Suprapubic skin (tissue), 4 donors: ENCODE results near the gene SLC34A1. TPM values are rescaled to one million over a fixed set of nuclear protein-coding genes. Genes with fewer than 3 reads are reported as not detected.

Experiments used
- DNase-seq, 2 donors: peaks; one replicate each; pipeline ENCODE4 v3.0.0-alpha.2; 2019; ENCODE audit warnings: low spot score in 2 of 2
- H3K27ac ChIP-seq: fragments of 200-600 bp; sonication (generic); one replicate; pipeline ENCODE4 v1.5.1; 2019
- H3K27me3 ChIP-seq: fragments of 200-600 bp; sonication (generic); one replicate; pipeline ENCODE4 v1.5.1; 2019
- H3K36me3 ChIP-seq: fragments of 200-600 bp; sonication (generic); one replicate; pipeline ENCODE4 v1.5.1; 2019
- H3K4me1 ChIP-seq: fragments of 200-600 bp; sonication (generic); one replicate; pipeline ENCODE4 v1.5.1; 2019
- H3K4me3 ChIP-seq: fragments of 200-600 bp; sonication (generic); one replicate; pipeline ENCODE4 v1.5.1; 2019; ENCODE audit warnings: mild to moderate bottlenecking
- H3K9me3 ChIP-seq: fragments of 200-600 bp; sonication (generic); one replicate; pipeline ENCODE4 v1.5.1; 2019
- EP300 ChIP-seq: sonication (generic); formaldehyde crosslinking; IDR thresholded peaks from one replicate; pipeline ENCODE4 v1.6.1; 2017; ENCODE audit warnings: antibody characterized with exemption
- POLR2A ChIP-seq, 2 donors: fragments of 450-650 bp; IDR thresholded peaks; one replicate each; pipeline ENCODE4 v1.6.1; 2017; ENCODE audit warnings: antibody characterized with exemption in 2 of 2, mild to moderate bottlenecking in 2 of 2, moderate library complexity in 2 of 2
- POLR2AphosphoS5 ChIP-seq, 3 donors: sonication (generic); formaldehyde crosslinking; IDR thresholded peaks; one replicate each; pipeline ENCODE4 v1.6.1; 2017; ENCODE audit warnings: antibody characterized with exemption in 3 of 3
- WGBS: methylation state at CpG from one replicate; pipeline ENCODE4 v1.1.5; 2018; 5-methylcytosine and 5-hydroxymethylcytosine counted together
- total RNA-seq, 4 donors: library from RNA; depleted of rRNA; stranded (reverse); fragments of >200 nt; gene quantifications; one replicate each; pipeline ENCODE4 v1.1.0, GENCODE V29; 2016
- TF ChIP-seq, protein P1 (sequence below), 2 donors: fragments of 200-600 bp in 1 of 2; fragments of 450-650 bp in 1 of 2; sonication (generic) in 1 of 2; IDR thresholded peaks; one replicate each; pipeline ENCODE4 v1.5.1; 2016 to 2019; ENCODE audit warnings: antibody characterized with exemption in 2 of 2, mild to moderate bottlenecking in 1 of 2, moderate library complexity in 1 of 2

The SLC34A1 gene
- total RNA-seq, 4 donors from 2014 or later, result 0.29 TPM; not detected in 3

DNA sequence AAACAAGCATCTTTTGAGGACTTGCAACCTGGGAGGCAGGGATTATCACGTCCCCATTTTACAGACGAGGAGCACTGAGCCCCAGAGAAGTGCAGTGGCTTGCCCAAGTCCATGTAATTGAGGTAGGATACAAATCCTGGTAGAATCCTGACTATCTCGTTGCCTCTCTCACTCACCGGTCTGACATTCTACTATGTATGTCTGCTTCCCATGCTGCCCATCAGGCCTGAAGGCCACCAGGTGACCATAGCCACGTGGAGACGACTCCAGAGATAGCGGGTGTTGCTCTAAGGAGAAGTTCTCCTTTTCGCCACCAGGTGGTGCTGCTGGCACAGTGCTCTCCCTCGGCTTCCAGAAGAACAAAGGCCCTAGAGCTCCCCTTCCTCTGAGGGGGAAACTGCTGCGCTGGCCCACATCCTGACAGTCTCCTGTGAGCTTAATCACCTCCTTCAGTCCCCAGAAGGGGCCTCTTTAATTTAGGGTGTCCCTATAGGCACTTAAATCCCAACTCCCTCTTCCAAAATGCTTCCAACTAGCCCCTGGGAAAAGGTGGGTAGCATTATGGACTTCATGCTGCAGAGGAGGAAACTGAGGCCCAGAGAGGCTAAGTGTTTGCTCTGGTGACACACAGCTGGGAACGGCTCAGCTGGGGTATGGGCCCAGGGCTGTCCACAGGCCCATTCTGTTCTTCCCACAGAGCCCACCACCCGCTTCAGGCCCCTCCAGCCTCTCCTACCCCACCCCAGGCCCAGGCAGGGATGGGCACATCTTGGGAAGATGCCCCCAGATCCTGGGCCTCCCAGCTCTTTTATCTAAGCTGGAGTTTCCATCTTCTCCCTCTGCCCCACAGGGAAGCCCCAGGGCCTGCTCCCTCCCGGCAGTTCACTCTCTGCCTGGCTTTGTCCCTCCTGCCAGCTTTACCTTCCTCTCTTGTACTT lies 6.4 kb downstream of the SLC34A1 start:
- no peaks in the 10 kb centered on the region for H3K36me3 ChIP-seq
- TF ChIP-seq EP300 (no peak), POLR2AphosphoS5 (IDR thresholded peaks at IDR 0.05) (no peak), POLR2A (IDR thresholded peaks at IDR 0.05) (no peak)
- TF ChIP-seq, protein P1, sequence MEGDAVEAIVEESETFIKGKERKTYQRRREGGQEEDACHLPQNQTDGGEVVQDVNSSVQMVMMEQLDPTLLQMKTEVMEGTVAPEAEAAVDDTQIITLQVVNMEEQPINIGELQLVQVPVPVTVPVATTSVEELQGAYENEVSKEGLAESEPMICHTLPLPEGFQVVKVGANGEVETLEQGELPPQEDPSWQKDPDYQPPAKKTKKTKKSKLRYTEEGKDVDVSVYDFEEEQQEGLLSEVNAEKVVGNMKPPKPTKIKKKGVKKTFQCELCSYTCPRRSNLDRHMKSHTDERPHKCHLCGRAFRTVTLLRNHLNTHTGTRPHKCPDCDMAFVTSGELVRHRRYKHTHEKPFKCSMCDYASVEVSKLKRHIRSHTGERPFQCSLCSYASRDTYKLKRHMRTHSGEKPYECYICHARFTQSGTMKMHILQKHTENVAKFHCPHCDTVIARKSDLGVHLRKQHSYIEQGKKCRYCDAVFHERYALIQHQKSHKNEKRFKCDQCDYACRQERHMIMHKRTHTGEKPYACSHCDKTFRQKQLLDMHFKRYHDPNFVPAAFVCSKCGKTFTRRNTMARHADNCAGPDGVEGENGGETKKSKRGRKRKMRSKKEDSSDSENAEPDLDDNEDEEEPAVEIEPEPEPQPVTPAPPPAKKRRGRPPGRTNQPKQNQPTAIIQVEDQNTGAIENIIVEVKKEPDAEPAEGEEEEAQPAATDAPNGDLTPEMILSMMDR (IDR thresholded peaks at IDR 0.05), result peak; percentile 95
- H3K27me3 ChIP-seq, result no peaks in the 10 kb centered on the region
- no peaks in the 10 kb centered on the region for H3K9me3 ChIP-seq
- peaks cover 32% of the 10 kb centered on the region for H3K4me1 ChIP-seq
- no peak overlapping the region for H3K4me3 ChIP-seq
- WGBS, result 25% methylated on average over 9 of the region's 13 CpGs
- peak; percentile 89 for DNase-seq
- H3K27ac ChIP-seq, result peak overlapping the region; percentile 80

DNA sequence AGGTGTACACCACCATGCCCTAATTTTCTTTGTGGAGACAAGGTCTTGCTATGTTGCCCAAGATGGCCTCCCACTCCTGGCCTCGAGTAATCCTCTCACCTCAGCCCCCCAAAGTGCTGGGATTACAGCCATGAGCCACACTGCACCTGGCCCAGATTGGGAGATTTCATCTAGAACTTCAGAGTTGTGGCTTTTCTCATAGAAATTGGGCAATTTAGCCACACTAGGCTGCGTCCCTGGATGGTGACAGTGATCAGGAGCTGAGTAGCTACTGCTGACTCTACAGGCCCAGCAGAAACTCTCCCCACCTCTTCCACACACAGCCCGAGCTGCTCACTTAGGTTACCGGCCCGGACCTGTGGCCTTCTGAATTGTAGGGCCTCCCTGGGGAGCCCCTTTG lies 8.5 kb downstream of the SLC34A1 start:
- Histone ChIP-seq H3K27me3 (peaks cover 12% of the 10 kb centered on the region), H3K4me1 (peaks cover 24% of the 10 kb centered on the region), H3K27ac (no peak overlapping the region), H3K9me3 (no peaks in the 10 kb centered on the region), H3K4me3 (no peak overlapping the region), H3K36me3 (no peaks in the 10 kb centered on the region)
- 90% methylated on average over 5 of the region's 5 CpGs for WGBS
- no peak for DNase-seq
- no peak for TF ChIP-seq POLR2AphosphoS5 (IDR thresholded peaks at IDR 0.05)

DNA sequence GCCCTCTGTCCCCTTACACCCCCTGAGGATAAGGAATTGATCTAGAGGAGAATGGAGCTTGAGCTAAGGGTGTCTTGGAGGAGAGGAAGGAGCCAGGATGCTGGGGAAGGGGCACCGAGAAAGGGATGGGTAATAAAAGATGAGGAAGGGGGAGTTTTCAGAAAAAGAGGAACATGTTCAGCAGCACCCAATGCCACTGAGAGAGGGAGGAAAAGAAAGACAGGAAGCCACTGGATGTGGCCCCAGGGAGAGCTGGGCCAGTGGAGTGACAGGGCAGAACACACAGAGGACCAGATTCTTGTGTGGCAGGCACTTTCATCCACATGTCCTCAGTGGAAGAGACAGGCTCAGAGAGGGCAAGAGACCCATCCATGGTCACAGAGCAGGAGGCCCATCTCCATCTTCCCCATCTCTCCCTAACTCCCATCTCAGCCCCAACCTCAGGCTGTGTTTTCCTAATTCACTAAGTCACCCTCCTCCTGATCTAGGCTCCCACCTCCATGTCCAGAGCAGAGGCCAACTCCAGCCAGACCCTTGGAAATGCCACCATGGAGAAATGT lies 9.1 kb downstream of the SLC34A1 start:
- 83% methylated on average over 1 of the region's 1 CpG for whole genome bisulfite sequencing
- H3K9me3 ChIP-seq, result no peaks in the 10 kb centered on the region
- no peak overlapping the region for H3K4me3 ChIP-seq
- peaks cover 17% of the 10 kb centered on the region for H3K27me3 ChIP-seq
- no peaks in the 10 kb centered on the region for H3K36me3 ChIP-seq
- no peak for DNase-seq
- TF ChIP-seq EP300 (no peak), POLR2A (IDR thresholded peaks at IDR 0.05) (no peak), POLR2AphosphoS5 (IDR thresholded peaks at IDR 0.05) (no peak)
- TF ChIP-seq, protein P1 (IDR thresholded peaks at IDR 0.05), result no peak
- H3K27ac ChIP-seq, result no peak overlapping the region
- H3K4me1 ChIP-seq, result peaks cover 19% of the 10 kb centered on the region

GRCh38 chr5:177393990-177394389 lies 9.8 kb downstream of the SLC34A1 start:
- Histone ChIP-seq H3K4me1 (peaks cover 14% of the 10 kb centered on the region), H3K4me3 (no peak overlapping the region), H3K9me3 (no peaks in the 10 kb centered on the region), H3K36me3 (no peaks in the 10 kb centered on the region), H3K27ac (no peak overlapping the region), H3K27me3 (peaks cover 18% of the 10 kb centered on the region)
- TF ChIP-seq POLR2A (IDR thresholded peaks at IDR 0.05) (no peak), EP300 (no peak), POLR2AphosphoS5 (IDR thresholded peaks at IDR 0.05) (no peak)
- TF ChIP-seq, protein P1 (IDR thresholded peaks at IDR 0.05), result no peak
- 71% methylated on average over 5 of the region's 5 CpGs for WGBS
- no peak for DNase-seq

DNA sequence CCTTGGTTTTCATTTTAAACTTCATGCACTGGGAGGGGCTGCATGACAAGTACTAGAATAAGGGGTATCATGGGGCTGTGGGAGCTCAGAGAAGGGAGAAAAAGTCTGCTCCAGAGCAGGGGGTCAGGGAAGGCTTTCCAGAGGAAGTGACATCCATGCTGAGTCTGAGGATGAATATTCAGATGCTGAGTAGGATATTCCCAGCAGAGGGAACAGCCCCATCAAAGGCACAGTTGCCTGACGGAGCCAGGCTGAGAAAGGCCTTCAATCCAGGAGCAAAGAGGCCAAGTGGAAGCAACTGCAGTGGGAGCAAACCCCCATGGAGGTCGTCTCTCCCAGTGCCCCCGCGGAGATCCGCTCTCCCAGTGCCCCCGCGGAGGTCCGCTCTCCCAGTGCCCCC lies 11.8 kb downstream of the SLC34A1 start:
- TF ChIP-seq EP300 (no peak), POLR2AphosphoS5 (IDR thresholded peaks at IDR 0.05) (no peak), POLR2A (IDR thresholded peaks at IDR 0.05) (no peak)
- Histone ChIP-seq H3K9me3 (no peaks in the 10 kb centered on the region), H3K27ac (no peak overlapping the region), H3K4me1 (peaks cover 10% of the 10 kb centered on the region), H3K36me3 (no peaks in the 10 kb centered on the region), H3K27me3 (peaks cover 38% of the 10 kb centered on the region), H3K4me3 (no peak overlapping the region)
- no peak for DNase-seq
- 50% methylated on average over 1 of the region's 8 CpGs for WGBS

DNA sequence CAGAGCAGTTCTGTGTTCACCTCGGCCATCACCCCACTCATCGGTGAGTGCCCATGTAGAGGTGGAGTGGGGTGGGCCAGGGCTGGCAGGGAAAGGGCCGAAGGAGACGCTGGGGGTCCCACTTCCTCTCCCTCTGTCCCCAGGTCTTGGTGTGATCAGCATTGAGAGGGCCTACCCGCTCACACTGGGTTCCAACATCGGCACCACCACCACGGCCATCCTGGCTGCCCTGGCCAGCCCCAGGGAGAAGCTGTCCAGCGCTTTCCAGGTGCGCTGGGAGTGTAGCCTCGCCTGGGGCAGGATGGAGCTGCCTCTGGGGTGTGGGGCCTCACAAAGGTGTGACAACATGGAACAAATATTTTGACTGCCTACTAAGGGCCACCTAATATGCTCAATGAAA lies 12.6 kb downstream of the SLC34A1 start:
- Histone ChIP-seq H3K27ac (no peak overlapping the region), H3K9me3 (no peaks in the 10 kb centered on the region), H3K4me1 (peaks cover 10% of the 10 kb centered on the region), H3K27me3 (peaks cover 45% of the 10 kb centered on the region), H3K36me3 (no peaks in the 10 kb centered on the region), H3K4me3 (no peak overlapping the region)
- no peak for TF ChIP-seq POLR2AphosphoS5 (IDR thresholded peaks at IDR 0.05)
- TF ChIP-seq POLR2A (IDR thresholded peaks at IDR 0.05), result no peak
- TF ChIP-seq, protein P1 (IDR thresholded peaks at IDR 0.05), result no peak
- TF ChIP-seq EP300, result no peak
- WGBS, result no CpG with 5 or more reads among the region's 10 CpGs
- no peak for DNase-seq
